ENCODE data around the gene CCDC15. TPM values are rescaled to one million over a fixed set of nuclear protein-coding genes. Genes with fewer than 3 reads are reported as not detected.

The CCDC15 gene
- total and polyA plus RNA-seq, 2 experiments from 2014 or later: 1.1 to 2.3 TPM

GRCh38 chr11:124938970-124939369, 15.0 kb upstream of the CCDC15 start:
- no peak overlapping the region for H2AFZ ChIP-seq
- TF ChIP-seq EZH2phosphoT487 (IDR thresholded peaks at IDR 0.05; ENCODE audit: low read depth, severe bottlenecking, unreplicated experiment): no peak
- no peak for TF ChIP-seq EZH2 (IDR thresholded peaks at IDR 0.05; ENCODE audit: borderline replicate concordance)
- TF ChIP-seq, protein P1, sequence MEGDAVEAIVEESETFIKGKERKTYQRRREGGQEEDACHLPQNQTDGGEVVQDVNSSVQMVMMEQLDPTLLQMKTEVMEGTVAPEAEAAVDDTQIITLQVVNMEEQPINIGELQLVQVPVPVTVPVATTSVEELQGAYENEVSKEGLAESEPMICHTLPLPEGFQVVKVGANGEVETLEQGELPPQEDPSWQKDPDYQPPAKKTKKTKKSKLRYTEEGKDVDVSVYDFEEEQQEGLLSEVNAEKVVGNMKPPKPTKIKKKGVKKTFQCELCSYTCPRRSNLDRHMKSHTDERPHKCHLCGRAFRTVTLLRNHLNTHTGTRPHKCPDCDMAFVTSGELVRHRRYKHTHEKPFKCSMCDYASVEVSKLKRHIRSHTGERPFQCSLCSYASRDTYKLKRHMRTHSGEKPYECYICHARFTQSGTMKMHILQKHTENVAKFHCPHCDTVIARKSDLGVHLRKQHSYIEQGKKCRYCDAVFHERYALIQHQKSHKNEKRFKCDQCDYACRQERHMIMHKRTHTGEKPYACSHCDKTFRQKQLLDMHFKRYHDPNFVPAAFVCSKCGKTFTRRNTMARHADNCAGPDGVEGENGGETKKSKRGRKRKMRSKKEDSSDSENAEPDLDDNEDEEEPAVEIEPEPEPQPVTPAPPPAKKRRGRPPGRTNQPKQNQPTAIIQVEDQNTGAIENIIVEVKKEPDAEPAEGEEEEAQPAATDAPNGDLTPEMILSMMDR (IDR thresholded peaks at IDR 0.05; ENCODE audit: poor library complexity): no peak
- peaks cover 4% of the 10 kb centered on the region for H3K27me3 ChIP-seq
- H3K4me1 ChIP-seq (ENCODE audit: insufficient read depth): no peaks in the 10 kb centered on the region
- H3K9me3 ChIP-seq (ENCODE audit: low read depth): no peaks in the 10 kb centered on the region
- no peak overlapping the region for H3K4me2 ChIP-seq
- 88% methylated on average over 6 of the region's 6 CpGs for WGBS (ENCODE audit: low lambda C conversion rate, missing lambda C conversion rate)
- H3K79me2 ChIP-seq: no peaks in the 10 kb centered on the region
- no peaks in the 10 kb centered on the region for H4K20me1 ChIP-seq (ENCODE audit: insufficient read depth, poor library complexity, severe bottlenecking)
- no peaks in the 10 kb centered on the region for H3K9me2 ChIP-seq (replicated peaks; ENCODE audit: insufficient read depth)
- no peak for DNase-seq (ENCODE audit: low spot score)
- no peaks in the 10 kb centered on the region for H3K36me3 ChIP-seq (replicated peaks; ENCODE audit: insufficient read depth, low read depth)
- no peak overlapping the region for H3K4me3 ChIP-seq
- H3K27ac ChIP-seq: no peak overlapping the region

GRCh38 chr11:124941703-124942102, 12.3 kb upstream of the CCDC15 start:
- no peaks in the 10 kb centered on the region for H3K4me1 ChIP-seq (ENCODE audit: insufficient read depth)
- H3K9me3 ChIP-seq (ENCODE audit: low read depth): no peaks in the 10 kb centered on the region
- no peak overlapping the region for H3K4me3 ChIP-seq
- H3K9me2 ChIP-seq (replicated peaks; ENCODE audit: insufficient read depth): no peaks in the 10 kb centered on the region
- H3K27me3 ChIP-seq: peaks cover 1% of the 10 kb centered on the region
- no peaks in the 10 kb centered on the region for H4K20me1 ChIP-seq (ENCODE audit: insufficient read depth, poor library complexity, severe bottlenecking)
- DNase-seq (ENCODE audit: low spot score): no peak
- no peaks in the 10 kb centered on the region for H3K36me3 ChIP-seq (replicated peaks; ENCODE audit: insufficient read depth, low read depth)
- no peaks in the 10 kb centered on the region for H3K79me2 ChIP-seq
- H2AFZ ChIP-seq: no peak overlapping the region
- WGBS (ENCODE audit: low lambda C conversion rate, missing lambda C conversion rate): 89% methylated on average over 1 of the region's 1 CpG
- H3K4me2 ChIP-seq: no peak overlapping the region
- TF ChIP-seq, protein P1 (IDR thresholded peaks at IDR 0.05; ENCODE audit: poor library complexity): no peak
- TF ChIP-seq EZH2phosphoT487 (IDR thresholded peaks at IDR 0.05; ENCODE audit: low read depth, severe bottlenecking, unreplicated experiment): no peak
- no peak for TF ChIP-seq EZH2 (IDR thresholded peaks at IDR 0.05; ENCODE audit: borderline replicate concordance)
- no peak overlapping the region for H3K27ac ChIP-seq

DNA sequence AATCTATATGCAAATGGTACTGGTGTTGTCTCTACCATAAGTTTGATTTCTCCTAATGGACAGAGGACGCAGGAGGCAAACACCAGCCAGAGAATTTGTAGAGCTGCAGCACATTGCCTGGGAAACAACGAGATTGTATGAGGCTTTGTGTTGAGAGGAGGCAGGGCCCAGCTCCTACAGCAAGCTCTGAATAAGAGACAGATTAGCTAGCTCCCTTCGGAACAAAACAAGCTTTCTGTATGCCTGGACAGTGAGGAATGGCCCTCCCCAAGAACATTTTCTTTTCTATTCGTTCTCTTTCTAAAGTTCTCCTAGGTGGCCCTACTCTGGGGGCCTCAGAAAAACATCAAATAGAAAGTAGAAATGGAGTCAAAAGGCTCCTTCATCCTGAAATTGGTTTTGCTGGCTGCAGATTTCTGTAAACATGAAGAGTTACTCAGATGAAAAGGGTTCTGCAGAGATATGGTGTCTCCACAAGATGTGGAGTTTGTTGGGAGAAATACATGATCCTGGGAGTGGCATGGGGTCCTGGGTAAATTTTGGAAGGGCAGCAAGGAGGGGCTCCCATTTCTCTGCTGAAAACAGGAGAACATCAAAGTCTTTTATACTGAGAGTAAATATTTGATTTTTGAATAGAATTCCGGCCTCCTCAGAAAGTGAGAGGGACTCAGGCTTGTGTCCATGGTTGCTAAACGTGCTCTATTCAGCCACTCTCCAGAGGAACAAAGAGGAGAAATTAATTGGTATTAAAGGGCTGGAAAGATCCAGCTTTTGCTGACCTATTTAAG, 11.3 kb upstream of the CCDC15 start:
- no peaks in the 10 kb centered on the region for H3K4me1 ChIP-seq (ENCODE audit: insufficient read depth)
- no peak overlapping the region for H3K27ac ChIP-seq
- no peak for DNase-seq (ENCODE audit: low spot score)
- no peak overlapping the region for H3K4me2 ChIP-seq
- H3K79me2 ChIP-seq: no peaks in the 10 kb centered on the region
- H3K36me3 ChIP-seq (replicated peaks; ENCODE audit: insufficient read depth, low read depth): no peaks in the 10 kb centered on the region
- H3K4me3 ChIP-seq: no peak overlapping the region
- TF ChIP-seq EZH2phosphoT487 (IDR thresholded peaks at IDR 0.05; ENCODE audit: low read depth, severe bottlenecking, unreplicated experiment) (no peak), EZH2 (IDR thresholded peaks at IDR 0.05; ENCODE audit: borderline replicate concordance) (no peak)
- TF ChIP-seq, protein P1 (IDR thresholded peaks at IDR 0.05; ENCODE audit: poor library complexity): no peak
- 62% methylated on average over 6 of the region's 6 CpGs for WGBS (ENCODE audit: low lambda C conversion rate, missing lambda C conversion rate)
- no peaks in the 10 kb centered on the region for H3K9me2 ChIP-seq (replicated peaks; ENCODE audit: insufficient read depth)
- H4K20me1 ChIP-seq (ENCODE audit: insufficient read depth, poor library complexity, severe bottlenecking): no peaks in the 10 kb centered on the region
- H3K9me3 ChIP-seq (ENCODE audit: low read depth): no peaks in the 10 kb centered on the region
- H3K27me3 ChIP-seq: no peaks in the 10 kb centered on the region
- no peak overlapping the region for H2AFZ ChIP-seq
